Transverse colon (tissue), 4 donors: ENCODE measurements around the gene MILR1.

Experiments
- CTCF ChIP-seq, 5 experiments: fragments of 200-600 bp in 3 of 5; fragments of 450-650 bp in 2 of 5; sonication (generic) in 3 of 5; IDR thresholded peaks; 1 replicate in 2 of 5; 2 replicates in 3 of 5; pipeline ENCODE4 v1.5.1; 2016 to 2017; ENCODE audit warnings: antibody characterized with exemption in 5 of 5, inconsistent platforms in 3 of 5, mild to moderate bottlenecking in 2 of 5, moderate library complexity in 1 of 5
- EP300 ChIP-seq: sonication (generic); formaldehyde crosslinking; IDR thresholded peaks from one replicate; pipeline ENCODE4 v1.6.1; 2017; ENCODE audit warnings: antibody characterized with exemption, low read depth
- POLR2AphosphoS5 ChIP-seq, 3 donors: sonication (generic); formaldehyde crosslinking; IDR thresholded peaks; one replicate each; pipeline ENCODE4 v1.6.1; 2016; ENCODE audit warnings: antibody characterized with exemption in 3 of 3

GRCh38 chr17:64401244-64401860, 47.6 kb upstream of the MILR1 start:
- TF ChIP-seq CTCF (IDR thresholded peaks at IDR 0.05) = no peak
- TF ChIP-seq EP300 = no peak
- TF ChIP-seq POLR2AphosphoS5 (IDR thresholded peaks at IDR 0.05) = no peak
